HPDE6-E6E7 (cell line): ENCODE data around the gene HSDL1.

Source experiments
- DNase-seq: peaks from one replicate; pipeline ENCODE4 v3.0.0; 2011; ENCODE audit warnings: missing footprints; ENCODE audit errors: extremely low spot score

The HSDL1 gene

DNA sequence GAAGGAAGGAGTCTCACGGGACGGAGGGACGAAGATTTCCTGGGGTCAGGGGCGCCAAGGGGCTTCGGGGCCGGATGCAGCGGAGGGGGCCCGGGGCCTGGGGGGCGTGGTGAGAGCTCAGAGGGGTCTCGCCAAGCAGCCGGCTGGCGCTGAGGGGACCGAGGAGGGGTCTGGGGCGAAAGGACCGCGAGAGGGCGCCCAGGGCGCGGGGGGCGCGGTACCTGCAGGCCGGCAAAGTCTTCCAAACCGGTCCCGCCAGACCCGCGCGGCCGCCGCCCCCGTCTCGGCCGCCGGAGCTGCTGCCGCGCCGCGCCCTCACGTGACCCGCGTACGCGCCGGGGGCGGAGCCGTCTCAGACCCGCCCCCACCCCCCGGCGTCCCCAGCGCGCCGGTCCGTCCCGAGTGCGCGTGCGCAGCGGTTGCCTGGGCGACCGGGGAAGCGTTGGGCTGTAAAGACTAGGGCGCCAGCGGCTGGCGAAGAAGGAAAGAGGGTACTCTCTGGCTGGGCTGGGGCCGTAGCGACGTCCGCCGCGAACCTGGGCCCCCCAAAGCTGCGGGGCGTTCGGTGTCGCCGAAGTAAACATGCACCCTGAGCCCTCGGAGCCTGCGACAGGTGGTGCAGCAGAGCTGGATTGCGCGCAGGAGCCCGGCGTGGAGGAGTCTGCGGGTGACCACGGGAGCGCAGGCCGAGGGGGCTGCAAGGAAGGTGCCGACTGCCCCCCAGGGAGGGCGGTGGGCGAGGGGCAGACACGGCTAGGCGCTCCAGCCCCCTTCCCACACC is at the start of gene HSDL1, which contains the start of gene DNAAF1:
Gene HSDL1 (minus strand): TSS at position 319 of the 781 bp plus-strand sequence. CDS start 13,856 bp downstream, outside the sequence.
Gene DNAAF1 (plus strand): TSS at position 450 of the 781 bp plus-strand sequence. CDS start 133 bp downstream, at position 583.
- DNase-seq = peak; percentile 98

DNA sequence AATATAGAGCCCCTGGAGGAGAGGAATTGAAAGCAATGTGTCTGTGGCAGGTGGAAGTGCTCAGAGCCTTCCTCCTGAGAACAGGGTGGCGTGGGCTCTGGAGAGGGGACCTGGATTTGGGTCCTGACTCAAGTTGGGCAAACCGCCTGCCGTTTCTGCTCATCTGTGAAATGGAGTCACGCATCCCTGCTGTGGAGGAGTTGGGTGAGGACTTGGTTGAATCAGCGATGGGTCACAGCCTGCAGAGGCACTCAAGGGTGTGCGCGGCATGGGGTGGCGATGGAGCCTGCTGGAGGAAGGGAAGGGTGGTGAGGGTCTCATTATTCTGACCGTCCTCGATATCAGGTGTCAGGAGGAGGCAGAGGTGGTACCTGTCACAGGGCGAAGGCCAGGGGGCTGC is 49.0 kb upstream of the HSDL1 start:
- no peak for DNase-seq

DNA sequence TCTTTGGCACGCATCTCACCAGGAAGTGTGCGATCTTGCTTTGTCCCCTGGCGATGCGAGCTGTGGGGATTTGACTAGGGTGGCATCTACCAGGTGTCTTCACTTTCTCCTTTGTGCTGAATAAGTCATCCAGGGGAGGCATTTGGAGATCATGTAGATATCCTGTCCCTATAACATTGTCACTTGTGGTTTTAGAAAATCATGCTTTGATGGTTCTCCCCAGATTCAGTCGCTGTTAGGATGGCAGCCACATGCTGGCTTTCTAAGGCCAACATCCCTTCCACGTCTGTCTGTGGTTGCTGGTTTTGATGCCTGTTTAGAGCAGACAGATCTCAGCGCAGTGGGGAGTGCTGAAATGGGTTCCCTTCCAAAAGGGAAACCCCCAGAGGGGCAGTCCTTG is 48.5 kb upstream of the HSDL1 start:
- no peak for DNase-seq

DNA sequence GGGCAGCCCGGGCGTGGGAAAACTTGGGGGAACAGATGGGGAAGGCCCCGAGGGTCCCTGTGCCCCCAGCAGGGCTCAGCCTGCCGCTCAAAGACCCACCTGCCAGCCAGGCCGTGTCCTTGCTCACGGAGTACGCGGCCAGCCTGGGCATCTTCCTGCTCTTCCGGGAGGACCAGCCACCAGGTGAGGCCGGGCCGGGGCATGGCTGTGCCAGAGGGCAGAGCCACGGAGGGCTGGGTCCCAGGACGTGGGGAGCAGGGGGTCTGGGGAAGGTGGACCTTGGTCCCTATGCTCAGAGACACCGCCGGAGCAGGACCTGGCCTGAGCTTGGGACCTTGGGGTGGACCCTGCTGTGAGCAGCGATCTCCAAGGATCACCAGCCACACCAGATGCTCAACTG is 46.5 kb upstream of the HSDL1 start:
- DNase-seq = no peak

DNA sequence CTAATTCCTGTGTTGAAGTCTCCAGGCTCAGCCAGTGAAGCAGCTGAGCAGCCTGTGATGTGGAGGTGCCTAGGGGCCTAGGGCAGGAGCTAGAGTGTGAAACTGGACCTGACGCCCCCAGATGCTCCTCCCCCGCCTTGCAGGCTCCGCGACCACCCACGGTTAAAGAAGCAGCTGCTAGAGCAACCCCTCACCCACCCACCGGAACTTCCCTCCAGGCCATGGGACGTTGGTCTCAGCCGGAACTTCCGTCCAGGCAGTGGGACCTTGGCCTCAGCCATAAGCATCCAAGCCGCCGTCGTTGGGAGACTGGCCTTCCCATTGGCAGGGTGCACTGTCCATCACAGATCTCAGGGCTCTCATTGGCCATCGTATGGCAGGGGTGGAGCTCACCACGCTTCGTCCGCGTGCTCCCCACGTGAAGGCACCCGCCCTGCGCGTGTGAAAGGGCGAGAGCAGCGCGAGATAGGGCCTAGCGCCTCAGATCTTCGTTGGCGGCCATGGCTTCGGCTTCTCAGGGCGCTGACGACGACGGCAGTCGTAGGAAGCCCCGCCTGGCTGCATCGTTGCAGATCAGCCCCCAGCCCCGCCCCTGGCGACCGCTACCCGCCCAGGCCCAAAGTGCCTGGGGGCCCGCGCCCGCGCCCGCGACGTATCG is 45.9 kb upstream of the HSDL1 start, which contains the start of gene ADAD2:
Gene ADAD2 (plus strand): TSS at position 427 of the 658 bp plus-strand sequence. CDS start 74 bp downstream, at position 501.
- no peak for DNase-seq

DNA sequence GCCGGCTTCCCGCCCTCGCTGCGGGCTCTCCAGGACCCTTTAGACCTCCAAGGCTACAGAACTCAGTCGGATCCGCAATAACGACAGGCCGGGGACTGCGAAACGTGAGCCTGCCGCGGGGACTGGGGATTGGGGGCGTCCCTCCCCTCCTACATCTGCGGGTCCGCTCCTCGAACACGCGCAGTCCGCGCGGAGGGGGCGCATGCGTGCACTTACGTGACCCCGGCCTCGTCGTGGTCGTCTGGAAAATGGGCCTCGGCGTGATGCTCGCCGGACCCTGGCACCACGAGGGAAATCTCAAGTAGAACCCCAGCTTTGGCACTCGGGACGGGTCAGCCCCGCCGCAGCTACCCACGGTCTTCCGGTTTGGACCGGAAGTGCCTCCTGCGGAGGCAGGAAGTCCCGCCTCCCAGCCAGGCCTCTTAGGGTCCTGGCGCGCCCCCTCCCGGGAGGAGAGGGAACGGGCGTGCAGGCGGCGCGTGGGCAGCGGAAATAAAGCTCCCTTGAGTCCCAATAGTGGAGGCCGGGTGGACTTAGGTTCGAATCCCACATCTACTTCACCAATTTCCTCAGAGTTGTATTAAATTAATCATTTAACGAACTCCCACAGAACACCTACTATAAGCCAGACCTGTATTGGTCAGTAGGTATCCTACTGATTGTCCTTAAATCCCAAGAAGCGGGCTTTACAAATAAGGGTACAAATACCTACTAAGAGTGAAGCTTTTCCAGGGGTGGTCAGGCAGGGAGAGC is 41.9 kb upstream of the HSDL1 start, which contains the start of gene TAF1C:
Gene TAF1C (minus strand): TSS at position 373 of the 753 bp plus-strand sequence. CDS start 2,069 bp downstream, outside the sequence.
- peak; percentile 96 for DNase-seq

DNA sequence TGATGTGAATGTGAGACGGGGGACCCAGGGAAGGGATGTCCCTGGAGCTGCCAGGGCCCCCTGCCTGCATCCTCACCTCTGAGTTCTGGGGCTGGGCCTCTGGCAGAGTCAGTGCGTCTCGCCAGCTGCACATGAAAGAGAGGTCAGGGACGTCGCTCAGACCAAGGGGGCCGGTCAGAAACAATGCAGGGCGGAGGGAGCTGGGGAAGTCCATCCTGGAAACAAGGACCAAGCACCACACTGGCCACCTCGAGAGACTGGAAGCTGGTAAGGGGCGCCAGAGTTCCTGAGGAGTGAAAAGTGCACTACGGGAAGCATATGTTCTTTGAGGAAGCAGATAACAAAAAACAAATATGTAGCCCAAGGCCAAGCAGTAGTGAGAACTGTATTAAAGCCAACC is 39.8 kb upstream of the HSDL1 start:
- no peak for DNase-seq

DNA sequence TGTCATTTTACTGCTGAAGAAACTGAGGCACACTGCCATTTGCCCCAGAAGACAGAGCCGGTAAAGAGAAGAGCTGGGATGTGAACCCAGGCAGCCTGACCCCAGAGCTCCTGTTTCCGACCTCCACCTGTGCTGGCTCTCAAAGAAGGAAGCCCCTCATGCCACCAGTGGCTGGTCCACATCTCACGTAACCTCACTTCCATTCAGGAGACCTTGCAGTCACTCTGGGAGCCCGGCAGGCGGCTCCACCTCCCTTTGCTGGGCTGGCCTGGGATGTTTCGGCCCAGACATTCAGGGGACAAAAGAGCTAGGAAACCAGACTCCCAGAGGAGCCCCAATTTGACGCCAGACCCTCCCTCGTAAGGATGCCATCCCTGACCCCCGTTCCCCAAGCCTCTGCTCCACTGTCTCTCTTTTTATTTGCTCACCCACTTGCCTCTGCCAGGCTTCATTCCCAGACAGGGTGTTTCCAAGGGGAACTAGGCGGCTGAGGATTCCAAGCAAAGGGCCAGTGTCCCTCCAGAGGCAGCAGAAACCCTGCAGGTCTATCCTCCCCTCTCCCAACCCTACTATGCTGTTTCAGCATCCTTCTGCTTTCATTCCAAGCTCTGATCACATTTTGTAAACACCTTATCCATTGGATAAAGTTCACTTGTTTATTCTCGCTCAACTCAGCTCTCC is 39.1 kb upstream of the HSDL1 start:
- no peak for DNase-seq

DNA sequence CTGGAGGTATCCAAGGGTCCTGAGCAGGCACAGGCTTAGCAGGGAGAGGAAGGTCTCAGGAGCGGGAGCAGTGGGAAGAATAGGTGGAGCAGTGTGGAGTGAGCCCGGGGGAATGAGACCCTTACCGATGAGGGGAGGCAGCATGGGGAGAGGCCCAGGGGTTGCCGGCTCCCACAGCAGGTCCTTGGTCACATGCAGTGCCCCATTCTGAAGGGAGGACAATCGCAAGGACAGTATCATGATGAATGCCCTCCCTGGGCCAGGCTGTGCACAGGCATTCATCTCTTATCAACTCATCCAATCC is 38.5 kb upstream of the HSDL1 start:
- DNase-seq = no peak

DNA sequence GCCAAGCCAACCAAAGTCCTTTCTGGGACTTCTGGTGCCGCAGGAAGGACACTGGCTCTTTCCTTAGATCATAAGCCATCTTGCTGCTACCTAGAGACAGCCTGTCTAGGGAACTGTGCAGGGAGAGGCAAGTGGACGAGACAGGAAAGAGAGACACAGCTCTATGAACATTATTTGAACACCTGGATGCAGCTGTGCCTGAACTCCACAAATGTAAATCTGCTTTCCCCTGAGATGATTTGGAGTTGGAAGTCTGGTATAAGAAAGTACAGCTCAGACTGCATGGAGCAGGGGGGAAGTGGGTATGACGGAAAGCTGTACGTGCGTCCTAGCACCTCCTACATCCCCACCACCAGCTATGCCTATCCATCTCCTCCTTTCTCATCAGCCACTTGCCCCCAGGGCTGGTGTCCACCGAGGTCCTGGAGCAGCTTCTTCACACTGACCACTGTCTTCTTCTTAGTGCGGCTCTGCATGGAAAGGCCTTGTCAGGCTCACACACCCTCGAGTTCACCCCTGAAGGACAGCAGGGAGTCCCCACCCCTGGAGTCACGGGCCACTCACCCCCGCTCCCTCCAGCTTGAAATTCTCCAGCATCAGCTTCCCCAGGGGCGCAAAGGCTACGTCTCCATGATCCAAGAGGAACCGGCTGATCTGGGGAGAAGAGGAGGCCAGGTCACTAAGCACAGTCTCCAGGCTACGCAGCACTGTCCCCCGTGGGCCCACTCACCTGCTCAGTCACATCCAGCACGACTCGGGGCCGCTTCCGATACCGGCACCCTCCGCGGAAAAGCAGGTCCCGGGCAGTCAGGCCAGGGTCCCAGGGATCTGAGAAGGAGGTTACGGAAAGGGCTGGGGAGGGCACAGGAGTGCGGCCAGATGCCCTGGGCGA is 37.9 kb upstream of the HSDL1 start:
- no peak for DNase-seq

DNA sequence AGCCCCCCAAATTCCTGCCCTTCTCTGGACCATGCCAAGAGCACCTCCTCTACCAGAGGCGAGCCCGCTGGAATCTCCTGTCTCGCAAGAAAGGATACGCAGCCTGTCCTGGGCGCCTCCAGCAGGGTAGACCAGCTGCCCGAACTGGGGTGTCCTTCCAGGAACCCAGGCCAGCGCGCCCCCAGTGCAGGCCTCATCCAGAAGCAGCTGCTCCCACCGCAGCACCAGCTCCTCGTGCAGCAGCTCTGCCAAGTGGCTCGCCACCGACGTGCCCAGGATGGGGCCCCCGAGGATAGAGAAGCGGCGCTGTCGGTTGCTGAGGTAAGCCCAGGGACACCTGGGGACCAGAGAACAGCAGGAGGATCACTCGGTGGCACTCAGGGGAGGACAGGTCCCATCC is 37.1 kb upstream of the HSDL1 start:
- DNase-seq = no peak

DNA sequence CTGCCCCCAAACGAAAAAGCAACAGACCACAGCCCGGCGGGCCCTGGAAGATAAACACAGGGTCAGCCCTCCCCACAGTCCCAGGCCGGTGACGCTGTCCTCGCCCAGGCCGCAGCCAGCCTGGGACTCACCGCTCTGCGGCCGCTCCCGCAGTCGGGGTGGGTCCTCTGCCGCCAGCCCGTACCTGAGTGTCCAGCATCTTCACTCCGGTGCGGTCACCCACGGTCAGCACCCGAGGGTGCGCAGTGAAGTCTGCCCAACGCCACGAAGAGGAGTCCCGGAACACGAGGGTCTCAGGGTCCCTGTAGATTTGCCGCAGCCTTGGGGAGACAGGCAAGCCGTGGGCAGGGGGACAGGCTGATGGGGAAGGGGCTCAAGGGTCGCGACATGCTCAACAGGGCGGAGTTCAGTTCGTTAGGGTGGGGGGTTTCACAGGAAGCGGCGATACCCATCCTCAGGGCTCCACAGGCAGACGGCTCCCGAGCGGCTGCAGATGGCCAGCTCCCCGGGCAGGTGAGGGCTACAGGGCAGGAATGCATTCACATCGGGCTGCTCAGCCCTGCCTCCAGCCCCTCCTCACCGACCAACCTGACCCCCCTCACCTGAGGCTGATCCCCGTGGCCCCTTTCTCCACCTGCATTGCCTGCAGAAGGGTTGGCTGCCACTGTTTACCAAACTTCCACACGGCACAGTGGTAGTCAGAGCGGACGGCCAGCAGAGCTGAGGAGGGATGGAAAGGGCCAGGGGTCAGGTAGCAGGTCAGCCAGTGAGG is 36.4 kb upstream of the HSDL1 start:
- DNase-seq = no peak

DNA sequence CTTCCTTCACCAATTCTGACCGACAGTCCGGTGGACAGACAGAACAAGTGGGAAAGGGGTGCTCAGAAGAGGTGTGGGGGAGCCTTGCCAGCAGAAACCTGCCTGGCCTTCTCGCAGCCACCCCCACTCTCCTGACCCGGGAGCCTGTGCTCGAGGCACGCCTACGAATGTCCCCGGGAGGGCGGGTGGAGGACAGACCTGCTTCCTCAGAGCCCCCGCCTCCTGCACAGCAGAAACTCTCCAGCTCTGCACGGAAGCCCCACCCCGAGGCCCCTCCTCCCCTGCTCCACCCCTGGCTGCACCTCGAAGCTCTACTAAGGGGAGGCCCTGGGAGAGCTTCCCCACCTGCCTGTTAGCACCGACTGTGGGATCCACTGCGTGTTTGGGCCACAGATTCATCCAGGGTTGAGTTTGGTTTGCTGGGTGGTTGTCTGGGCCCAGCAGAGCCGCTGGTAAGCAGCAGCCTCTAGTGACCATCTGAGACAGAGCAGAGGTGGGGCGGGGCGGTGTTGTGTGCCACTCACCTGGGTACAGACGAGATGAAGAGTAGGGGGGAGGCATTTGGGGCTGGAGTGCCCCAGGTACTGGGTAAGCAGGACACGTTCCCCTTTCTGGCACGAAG is 35.7 kb upstream of the HSDL1 start:
- DNase-seq = no peak

DNA sequence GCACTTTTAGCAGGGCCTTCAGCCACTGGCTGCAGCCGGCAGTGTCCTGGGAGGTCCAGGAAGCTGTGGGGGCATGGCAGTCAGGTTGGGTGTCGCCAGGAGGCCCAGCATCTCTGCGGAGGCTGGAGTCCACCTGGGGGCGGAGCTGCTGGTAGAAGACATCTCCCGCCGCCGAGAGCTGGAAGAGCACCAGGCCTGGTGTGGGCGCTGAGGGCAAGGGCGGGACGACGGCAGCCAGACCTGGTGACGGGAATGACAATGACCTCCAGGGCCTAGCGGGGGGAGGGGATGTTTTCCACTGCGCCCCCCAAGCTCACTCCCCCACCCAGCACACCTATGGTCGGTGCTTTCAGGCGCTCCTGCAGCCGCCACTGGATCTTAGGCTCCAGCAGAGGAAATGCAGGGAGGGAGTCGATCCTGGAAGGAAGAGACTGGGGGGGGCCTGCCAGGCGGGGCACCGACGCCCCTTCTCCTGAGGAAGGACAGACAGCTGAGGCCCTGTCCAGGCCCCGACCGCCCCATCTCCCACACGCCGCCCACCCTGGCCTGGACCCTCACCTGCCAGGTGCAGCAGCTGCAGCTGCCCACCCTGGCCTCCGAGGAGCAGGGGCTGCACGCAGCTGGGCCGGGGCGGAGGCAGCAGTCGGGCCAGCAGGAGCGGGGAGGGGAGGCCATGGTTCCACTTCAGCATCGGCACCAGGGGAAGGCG is 34.8 kb upstream of the HSDL1 start:
- no peak for DNase-seq

DNA sequence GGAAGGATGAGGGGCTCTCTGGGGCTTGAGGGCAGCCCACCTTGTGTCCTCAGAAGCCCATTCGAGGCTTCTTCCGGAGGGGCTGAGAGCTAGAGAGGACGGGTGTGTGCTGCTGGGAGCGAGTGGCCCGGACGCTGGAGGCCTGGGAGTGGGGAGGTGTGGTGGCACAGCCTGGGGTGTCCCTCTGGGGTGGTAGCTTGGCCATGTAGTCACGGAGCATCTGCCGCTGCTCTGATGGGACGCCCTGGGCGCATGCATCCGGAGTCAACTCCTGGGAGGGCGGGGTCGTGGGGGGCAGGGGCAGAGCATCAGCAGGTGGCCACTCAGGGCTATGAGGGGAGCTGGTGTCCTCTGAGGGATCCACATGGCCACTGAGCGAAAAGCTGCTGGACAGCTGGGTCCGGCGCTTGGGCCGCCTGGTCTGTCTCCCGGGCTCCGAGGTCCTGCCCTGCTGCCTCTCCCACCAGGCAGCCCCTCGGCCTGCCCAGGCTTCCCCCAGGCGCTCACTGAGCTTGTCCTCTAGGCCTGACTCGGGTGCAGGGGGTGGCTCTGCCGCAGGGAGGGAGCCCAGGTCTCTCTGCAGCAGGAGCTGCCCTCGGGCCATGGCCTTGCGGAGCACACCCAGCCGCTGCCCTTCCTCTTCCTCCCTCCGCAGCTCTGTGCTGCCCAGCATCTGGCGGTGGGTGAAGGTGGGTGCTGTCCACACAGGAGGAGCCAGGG is 34.1 kb upstream of the HSDL1 start:
- no peak for DNase-seq

DNA sequence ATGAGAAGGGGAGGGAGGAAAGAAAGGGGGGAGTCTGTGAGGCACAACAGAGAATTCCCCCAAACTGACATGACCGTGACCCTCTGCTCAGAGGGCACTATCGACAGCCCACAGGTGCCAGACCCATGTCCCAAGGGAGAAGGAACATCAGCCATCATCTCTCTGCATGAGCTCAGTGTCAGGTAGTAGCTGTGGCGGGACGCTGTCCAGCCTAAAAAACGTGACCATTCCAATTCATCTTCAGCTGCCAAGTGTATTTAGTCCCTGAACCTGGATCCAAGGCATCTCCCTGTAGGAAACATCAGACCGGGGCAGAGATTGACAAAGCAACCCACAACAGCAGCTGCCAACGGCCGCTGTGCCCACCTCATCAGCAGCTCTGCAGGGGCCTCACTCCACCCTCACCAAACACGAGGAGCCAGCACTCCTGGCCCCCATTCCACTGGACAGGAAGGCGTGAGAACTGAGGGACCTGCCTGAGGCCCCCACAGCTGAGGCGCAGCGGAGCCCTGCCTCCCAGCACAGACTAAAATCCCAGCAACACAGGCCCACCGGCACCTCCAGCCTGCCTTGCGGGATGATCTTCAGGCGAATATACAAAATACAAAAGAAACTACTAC is 33.3 kb upstream of the HSDL1 start:
- no peak for DNase-seq

DNA sequence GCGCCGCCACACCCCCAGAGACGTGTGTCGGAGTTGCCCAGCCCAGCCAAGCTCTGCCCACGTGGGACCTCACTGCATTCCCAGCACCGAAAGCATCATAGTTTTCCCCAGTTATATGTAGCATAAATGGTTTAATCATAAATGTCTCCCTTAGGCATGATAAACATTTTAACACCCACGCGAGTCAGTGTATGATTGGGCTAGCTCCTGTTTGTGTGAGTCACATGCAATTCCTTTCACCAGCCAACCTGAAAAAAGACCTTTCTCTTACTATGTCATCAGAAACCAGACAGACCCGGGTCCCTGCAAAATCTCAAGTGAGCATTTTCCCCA is 32.7 kb upstream of the HSDL1 start:
- no peak for DNase-seq
